Muscle layer of colon (tissue), 2 donors: ENCODE data around the gene LRRC4C.
"Not testable (repeated sequence)": the region's sequence is repeated elsewhere in the genome, so short reads cannot be mapped to it uniquely, and the experiment has no call there.

Experiments used
- H3K27ac ChIP-seq: one replicate; pipeline ENCODE4 v1.7.0; 2013; ENCODE audit warnings: low read depth, mild to moderate bottlenecking, low read length, moderate library complexity
- H3K27me3 ChIP-seq, 2 donors: one replicate each; pipeline ENCODE4 v1.7.0; 2013; ENCODE audit warnings: low read length in 2 of 2, mild to moderate bottlenecking in 2 of 2; ENCODE audit not compliant: insufficient read depth in 2 of 2, control insufficient read depth in 1 of 2
- H3K36me3 ChIP-seq: one replicate; pipeline ENCODE4 v1.7.0; 2013; ENCODE audit warnings: mild to moderate bottlenecking, low read length; ENCODE audit not compliant: insufficient read depth
- H3K4me1 ChIP-seq: one replicate; pipeline ENCODE4 v1.7.0; 2013; ENCODE audit warnings: mild to moderate bottlenecking, low read length; ENCODE audit not compliant: insufficient read depth
- H3K4me3 ChIP-seq, 2 donors: one replicate each; pipeline ENCODE4 v1.7.0; 2013; ENCODE audit warnings: low read length in 2 of 2, low read depth in 1 of 2, mild to moderate bottlenecking in 1 of 2, moderate library complexity in 1 of 2
- H3K9ac ChIP-seq: one replicate; pipeline ENCODE4 v1.7.0; 2013; ENCODE audit warnings: low read length
- H3K9me3 ChIP-seq: one replicate; pipeline ENCODE4 v1.7.0; 2013; ENCODE audit warnings: mild to moderate bottlenecking, low read length
- donor health status: abdominal sarcoma.
- donor health status: Adenocarcinoma of cecum.

The LRRC4C gene

GRCh38 chr11:40175980-40176379 lies 1283.5 kb downstream of the LRRC4C start:
- Histone ChIP-seq H3K36me3 (no peaks in the 10 kb centered on the region), H3K27ac (no peak overlapping the region)

DNA sequence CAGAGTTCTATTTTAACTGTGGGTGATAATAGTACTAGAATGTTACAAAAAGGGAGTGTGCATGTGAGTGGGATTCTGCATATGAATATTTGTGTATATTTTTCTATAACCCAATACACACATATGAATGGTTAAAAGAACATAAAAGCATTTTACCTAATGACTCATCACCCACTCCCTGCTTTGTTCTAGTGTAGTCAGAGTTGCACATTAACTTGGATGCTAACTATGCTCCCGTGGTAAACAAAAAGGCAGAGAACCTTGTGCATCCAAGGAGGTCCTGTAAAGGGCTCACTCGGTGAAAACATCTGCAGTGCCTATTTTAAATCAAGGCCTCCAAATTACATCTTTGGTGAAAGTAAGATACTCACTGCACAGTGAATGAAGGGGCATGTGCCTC lies 1289.4 kb downstream of the LRRC4C start:
- Histone ChIP-seq H3K9ac (no peak overlapping the region), H3K4me1 (no peaks in the 10 kb centered on the region), H3K36me3 (no peaks in the 10 kb centered on the region), H3K27me3 (no peaks in the 10 kb centered on the region), H3K4me3 (no peak overlapping the region), H3K9me3 (no peaks in the 10 kb centered on the region), H3K27ac (no peak overlapping the region)

More at GRCh38 chr11:40175980-40176379, 1283.5 kb downstream of the LRRC4C start:
- Histone ChIP-seq H3K9ac (no peak overlapping the region), H3K9me3 (no peaks in the 10 kb centered on the region), H3K4me3 (no peak overlapping the region), H3K4me1 (no peaks in the 10 kb centered on the region), H3K27me3 (no peaks in the 10 kb centered on the region)

DNA sequence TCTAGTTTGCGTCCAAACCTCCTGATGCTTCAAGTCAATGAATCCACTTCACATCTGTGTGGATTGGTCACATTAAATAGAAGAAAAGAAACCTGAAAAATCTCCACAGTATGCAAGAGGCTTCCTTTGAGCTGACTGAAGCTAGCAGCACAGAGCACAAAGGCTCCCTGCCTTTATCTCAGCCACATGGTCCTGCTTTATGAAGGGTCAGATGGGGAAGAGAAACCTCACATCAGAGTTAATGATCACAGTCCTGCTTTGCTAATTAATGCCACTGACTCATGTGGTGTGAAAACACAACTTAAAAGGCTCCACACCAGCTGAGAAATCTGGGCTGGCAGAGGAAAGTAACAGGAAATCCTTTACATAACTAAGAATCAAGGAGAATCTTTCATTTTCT lies 1291.0 kb downstream of the LRRC4C start:
- Histone ChIP-seq H3K9ac (no peak overlapping the region), H3K4me3 (no peak overlapping the region), H3K4me1 (no peaks in the 10 kb centered on the region), H3K27me3 (no peaks in the 10 kb centered on the region), H3K9me3 (no peaks in the 10 kb centered on the region), H3K27ac (no peak overlapping the region), H3K36me3 (no peaks in the 10 kb centered on the region)

- not testable (repeated sequence) for H3K9me3 ChIP-seq, H3K4me3 ChIP-seq, H3K4me1 ChIP-seq, H3K9ac ChIP-seq, H3K27me3 ChIP-seq, H3K36me3 ChIP-seq, H3K27ac ChIP-seq
These were observed 1291.6 kb downstream of the LRRC4C start for GRCh38 chr11:40167805-40168204.

DNA sequence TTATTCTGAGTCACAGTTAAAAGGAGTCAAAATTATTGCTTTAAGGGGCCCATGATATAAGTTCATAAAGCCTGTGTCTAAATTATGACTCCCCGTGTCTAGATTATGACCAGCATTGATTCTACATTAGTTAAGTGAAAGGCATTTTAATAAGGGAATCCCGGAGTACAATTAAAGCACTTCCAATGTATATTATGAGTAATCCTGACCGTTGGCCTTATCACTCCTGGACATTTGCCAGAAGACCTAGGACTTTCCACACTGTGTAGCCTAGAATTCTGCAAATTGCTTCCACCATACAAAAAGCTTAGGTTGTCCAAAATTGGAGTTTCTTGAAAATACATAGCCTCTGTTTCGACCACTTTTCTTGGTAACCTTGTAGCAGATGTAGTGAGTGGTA lies 1292.6 kb downstream of the LRRC4C start:
- no peaks in the 10 kb centered on the region for H3K27me3 ChIP-seq
- no peak overlapping the region for H3K4me3 ChIP-seq
- H3K9me3 ChIP-seq: no peaks in the 10 kb centered on the region
- H3K36me3 ChIP-seq: no peaks in the 10 kb centered on the region
- no peaks in the 10 kb centered on the region for H3K4me1 ChIP-seq
- no peak overlapping the region for H3K9ac ChIP-seq
- H3K27ac ChIP-seq: no peak overlapping the region

DNA sequence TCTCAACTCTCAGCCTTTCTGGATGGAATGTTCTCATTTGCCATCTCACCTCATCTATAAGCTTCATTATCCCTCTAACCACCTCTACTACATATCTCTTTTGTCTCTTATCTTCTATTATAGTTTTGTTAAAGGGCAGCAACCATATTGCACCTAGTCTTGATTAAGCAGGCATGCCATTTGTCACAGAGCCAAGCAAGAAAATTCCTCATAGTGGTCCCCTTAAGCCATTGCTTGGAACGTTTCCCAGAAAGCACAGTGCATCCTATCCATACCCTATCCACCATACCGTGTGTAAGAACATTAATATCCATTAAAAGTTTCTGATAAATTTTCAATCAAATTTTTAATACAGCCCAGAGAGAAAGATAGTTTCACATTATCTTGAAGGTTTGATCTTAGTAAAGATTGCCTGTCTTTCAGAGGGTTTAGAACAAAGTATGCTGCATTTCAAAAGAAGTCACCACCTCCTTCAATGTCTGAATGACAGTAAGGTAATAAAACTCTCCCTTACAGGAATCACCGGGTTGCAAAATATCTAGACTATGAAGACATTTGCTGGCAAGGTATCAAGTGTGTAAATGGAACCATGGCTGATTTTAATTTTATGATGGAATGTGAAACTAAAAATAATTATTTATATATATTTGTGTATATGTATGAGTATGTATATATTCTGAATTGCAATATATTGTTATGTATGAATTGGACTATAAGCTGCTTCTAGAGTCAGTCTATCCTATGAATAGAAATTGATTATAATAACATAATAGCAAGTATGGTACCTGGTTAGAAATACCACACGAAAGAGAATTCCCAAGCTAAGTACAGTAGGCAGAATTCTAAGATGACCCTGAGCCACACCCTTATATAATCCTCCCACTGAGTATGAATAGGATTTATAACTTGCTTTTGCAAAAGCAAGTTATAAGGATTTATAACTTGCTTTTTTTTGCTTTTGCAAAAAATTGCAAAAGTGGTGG lies 1296.3 kb downstream of the LRRC4C start:
- Histone ChIP-seq H3K36me3 (no peaks in the 10 kb centered on the region), H3K9ac (no peak overlapping the region), H3K4me3 (no peak overlapping the region), H3K4me1 (no peaks in the 10 kb centered on the region), H3K27ac (no peak overlapping the region), H3K9me3 (no peaks in the 10 kb centered on the region), H3K27me3 (no peaks in the 10 kb centered on the region)

GRCh38 chr11:40161854-40162410 lies 1297.5 kb downstream of the LRRC4C start:
- no peaks in the 10 kb centered on the region for H3K27me3 ChIP-seq
- H3K36me3 ChIP-seq: no peaks in the 10 kb centered on the region
- H3K27ac ChIP-seq: no peak overlapping the region
- H3K9me3 ChIP-seq: no peaks in the 10 kb centered on the region
- H3K4me1 ChIP-seq: no peaks in the 10 kb centered on the region
- H3K9ac ChIP-seq: no peak overlapping the region
- no peak overlapping the region for H3K4me3 ChIP-seq

GRCh38 chr11:40160418-40160817 lies 1299.0 kb downstream of the LRRC4C start:
- no peaks in the 10 kb centered on the region for H3K27me3 ChIP-seq
- no peak overlapping the region for H3K9ac ChIP-seq
- H3K27ac ChIP-seq: no peak overlapping the region
- H3K9me3 ChIP-seq: no peaks in the 10 kb centered on the region
- no peaks in the 10 kb centered on the region for H3K36me3 ChIP-seq
- H3K4me1 ChIP-seq: no peaks in the 10 kb centered on the region
- no peak overlapping the region for H3K4me3 ChIP-seq

GRCh38 chr11:40149721-40150120 lies 1309.7 kb downstream of the LRRC4C start:
- Histone ChIP-seq H3K36me3 (no peaks in the 10 kb centered on the region), H3K9me3 (no peaks in the 10 kb centered on the region), H3K4me3 (no peak overlapping the region), H3K4me1 (no peaks in the 10 kb centered on the region), H3K27me3 (no peaks in the 10 kb centered on the region), H3K9ac (no peak overlapping the region), H3K27ac (no peak overlapping the region)

DNA sequence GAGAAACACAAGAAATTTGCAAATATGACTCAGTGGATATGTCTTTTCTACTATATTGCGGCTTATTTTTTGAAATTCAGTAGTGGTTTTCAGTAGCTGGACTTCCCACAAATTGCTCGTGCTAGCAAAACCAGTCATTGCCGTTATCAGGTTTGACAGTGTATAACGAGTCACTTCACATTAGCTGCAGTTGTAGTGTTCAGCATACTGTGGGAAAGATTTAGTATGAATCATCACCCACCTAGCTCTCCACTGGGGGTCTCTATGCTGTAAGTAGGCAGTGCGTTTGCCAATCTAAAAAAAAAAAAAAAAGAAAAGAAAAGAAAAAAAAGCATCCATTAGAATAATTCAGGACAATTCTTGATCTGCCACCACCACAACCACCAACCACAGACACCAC lies 1318.9 kb downstream of the LRRC4C start:
- Histone ChIP-seq H3K27ac (no peak overlapping the region), H3K9ac (no peak overlapping the region), H3K4me3 (no peak overlapping the region), H3K27me3 (no peaks in the 10 kb centered on the region), H3K36me3 (no peaks in the 10 kb centered on the region), H3K4me1 (no peaks in the 10 kb centered on the region), H3K9me3 (no peaks in the 10 kb centered on the region)

DNA sequence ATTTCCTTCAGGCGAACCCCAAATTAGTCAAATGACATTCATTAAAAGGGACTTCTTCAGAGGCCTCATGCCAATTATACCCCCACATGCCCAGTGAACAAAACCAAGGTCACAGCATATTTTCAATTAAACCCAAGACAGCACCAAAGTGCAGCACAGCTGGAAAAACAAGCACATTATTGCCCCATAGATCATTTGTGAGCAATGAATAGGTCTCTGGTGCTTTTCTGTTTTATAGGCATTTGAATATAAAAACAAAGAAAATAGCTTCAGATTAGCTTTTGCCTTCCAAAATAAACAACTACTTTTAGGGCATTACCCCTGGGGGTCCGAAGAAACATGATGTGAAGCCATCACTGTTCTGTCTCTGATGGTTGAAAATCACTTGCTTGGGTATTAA lies 1319.9 kb downstream of the LRRC4C start:
- H3K36me3 ChIP-seq: no peaks in the 10 kb centered on the region
- no peaks in the 10 kb centered on the region for H3K4me1 ChIP-seq
- no peak overlapping the region for H3K27ac ChIP-seq
- no peak overlapping the region for H3K4me3 ChIP-seq
- no peaks in the 10 kb centered on the region for H3K9me3 ChIP-seq
- no peaks in the 10 kb centered on the region for H3K27me3 ChIP-seq
- no peak overlapping the region for H3K9ac ChIP-seq

GRCh38 chr11:40139066-40139465 lies 1320.4 kb downstream of the LRRC4C start:
- H3K9ac ChIP-seq: no peak overlapping the region
- H3K4me1 ChIP-seq: no peaks in the 10 kb centered on the region
- no peaks in the 10 kb centered on the region for H3K27me3 ChIP-seq
- no peaks in the 10 kb centered on the region for H3K9me3 ChIP-seq
- no peaks in the 10 kb centered on the region for H3K36me3 ChIP-seq
- no peak overlapping the region for H3K27ac ChIP-seq
- no peak overlapping the region for H3K4me3 ChIP-seq
